H9 (cell line): ENCODE measurements around the gene GPR176. TPM values are rescaled to one million over a fixed set of nuclear protein-coding genes. Genes with fewer than 3 reads are reported as not detected.

Experiments used
- DNase-seq: peaks from one replicate; pipeline ENCODE4 v3.0.0-alpha.2; 2017
- H2AFZ ChIP-seq: one replicate; pipeline ENCODE4 v1.6.1; 2013; ENCODE audit warnings: mild to moderate bottlenecking, low read length, control low read depth, moderate library complexity
- H2AK5ac ChIP-seq: 2 replicates; pipeline ENCODE4 v1.6.1; 2013; ENCODE audit warnings: low read length, control low read depth, mixed read lengths; ENCODE audit not compliant: insufficient read length
- H2BK120ac ChIP-seq: one replicate; pipeline ENCODE4 v1.6.1; 2013; ENCODE audit warnings: low read depth, mild to moderate bottlenecking, low read length, control low read depth, inconsistent platforms; ENCODE audit not compliant: poor library complexity, severe bottlenecking
- H2BK12ac ChIP-seq: 2 replicates; pipeline ENCODE4 v1.6.1; 2013; ENCODE audit warnings: low read length, control low read depth, mixed read lengths, low read depth; ENCODE audit not compliant: insufficient read length
- H2BK15ac ChIP-seq: 2 replicates; pipeline ENCODE4 v1.6.1; 2013; ENCODE audit warnings: low read depth, low read length, control low read depth
- H2BK20ac ChIP-seq: one replicate; pipeline ENCODE4 v1.6.1; 2013; ENCODE audit warnings: low read depth, mild to moderate bottlenecking, low read length, control low read depth, inconsistent platforms; ENCODE audit not compliant: poor library complexity, severe bottlenecking
- H2BK5ac ChIP-seq: 2 replicates; pipeline ENCODE4 v1.6.1; 2013; ENCODE audit warnings: low read length, control low read depth, mixed read lengths; ENCODE audit not compliant: insufficient read length
- H3K14ac ChIP-seq: 2 replicates; pipeline ENCODE4 v1.6.1; 2013; ENCODE audit warnings: low read length, control low read depth; ENCODE audit not compliant: insufficient read depth
- H3K18ac ChIP-seq: 2 replicates; pipeline ENCODE4 v1.6.1; 2013; ENCODE audit warnings: low read depth, mild to moderate bottlenecking, mixed read lengths, low read length, control low read depth; ENCODE audit not compliant: insufficient read length
- H3K23ac ChIP-seq: 2 replicates; pipeline ENCODE4 v1.6.1; 2013; ENCODE audit warnings: low read length, control low read depth, mixed read lengths, low read depth; ENCODE audit not compliant: insufficient read length
- H3K23me2 ChIP-seq: 2 replicates; pipeline ENCODE4 v1.6.1; 2013; ENCODE audit warnings: low read depth, mild to moderate bottlenecking, mixed read lengths, low read length, control low read depth; ENCODE audit not compliant: insufficient read length, poor library complexity, severe bottlenecking
- H3K27ac ChIP-seq: 2 replicates; pipeline ENCODE4 v1.5.1; 2013; ENCODE audit warnings: low read length, control low read depth, mixed read lengths, low read depth; ENCODE audit not compliant: insufficient read length
- H3K27me3 ChIP-seq: 2 replicates; pipeline ENCODE4 v1.6.1; 2013; ENCODE audit warnings: low read length, control low read depth, inconsistent platforms; ENCODE audit not compliant: insufficient read depth
- H3K4ac ChIP-seq: 2 replicates; pipeline ENCODE4 v1.6.1; 2013; ENCODE audit warnings: low read depth, mild to moderate bottlenecking, control low read depth, inconsistent platforms, low read length, moderate library complexity
- H3K4me1 ChIP-seq: 2 replicates; pipeline ENCODE4 v1.6.1; 2013; ENCODE audit warnings: low read length, control low read depth, inconsistent platforms; ENCODE audit not compliant: insufficient read depth
- H3K4me2 ChIP-seq: 2 replicates; pipeline ENCODE4 v1.6.1; 2013; ENCODE audit warnings: low read length, control low read depth, mixed read lengths; ENCODE audit not compliant: insufficient read length, insufficient read depth
- H3K56ac ChIP-seq: 2 replicates; pipeline ENCODE4 v1.6.1; 2013; ENCODE audit warnings: low read depth, mild to moderate bottlenecking, mixed read lengths, low read length, control low read depth; ENCODE audit not compliant: insufficient read length
- H3K79me1 ChIP-seq: 2 replicates; pipeline ENCODE4 v1.6.1; 2013; ENCODE audit warnings: low read depth, mild to moderate bottlenecking, moderate library complexity, low read length, control low read depth, inconsistent platforms; ENCODE audit not compliant: insufficient read depth, poor library complexity, severe bottlenecking
- H3K79me2 ChIP-seq: 2 replicates; pipeline ENCODE4 v1.6.1; 2013; ENCODE audit warnings: low read length, control low read depth, inconsistent platforms; ENCODE audit not compliant: insufficient read depth
- H3K9ac ChIP-seq: 2 replicates; pipeline ENCODE4 v1.6.1; 2013; ENCODE audit warnings: low read length, control low read depth, mixed read lengths; ENCODE audit not compliant: insufficient read length; ENCODE audit errors: extremely low read depth
- H3K9me3 ChIP-seq: one replicate; pipeline ENCODE4 v1.6.1; 2013; ENCODE audit warnings: low read depth, low read length, inconsistent platforms; ENCODE audit not compliant: control insufficient read depth
- H3T11ph ChIP-seq: one replicate; pipeline ENCODE4 v1.6.1; 2013; ENCODE audit warnings: mild to moderate bottlenecking, low read length, control low read depth, inconsistent platforms
- H4K20me1 ChIP-seq: one replicate; pipeline ENCODE4 v1.6.1; 2013; ENCODE audit not compliant: control insufficient read depth, insufficient read length, insufficient read depth
- H4K5ac ChIP-seq: 2 replicates; pipeline ENCODE4 v1.6.1; 2013; ENCODE audit warnings: low read depth, mild to moderate bottlenecking, mixed read lengths, low read length, control low read depth; ENCODE audit not compliant: insufficient read length
- H4K8ac ChIP-seq: replicated peaks from 2 replicates; pipeline ENCODE4 v1.6.1; 2013; ENCODE audit warnings: low read length, control low read depth, mixed read lengths, low read depth; ENCODE audit not compliant: insufficient read length
- H4K91ac ChIP-seq: 2 replicates; pipeline ENCODE4 v1.6.1; 2013; ENCODE audit warnings: low read depth, mild to moderate bottlenecking, moderate library complexity, mixed read lengths, low read length, control low read depth; ENCODE audit not compliant: insufficient read length
- H3K27ac Mint-ChIP-seq, 3 experiments: 2 replicates in 2 of 3; 3 replicates in 1 of 3; pipeline ENCODE4 v1.8.0; 2020 to 2021; ENCODE audit warnings: mixed read lengths in 3 of 3, mild to moderate bottlenecking in 1 of 3, moderate library complexity in 1 of 3
- H3K27me3 Mint-ChIP-seq: 2 replicates; pipeline ENCODE4 v1.8.0; 2021; ENCODE audit warnings: low read depth, mild to moderate bottlenecking, moderate library complexity, mixed read lengths
- H3K36me3 Mint-ChIP-seq, 3 experiments: 2 replicates in 2 of 3; 3 replicates in 1 of 3; pipeline ENCODE4 v1.8.0; 2020 to 2021; ENCODE audit warnings: low read depth in 3 of 3, mixed read lengths in 3 of 3; ENCODE audit not compliant: insufficient read depth in 1 of 3
- H3K4me1 Mint-ChIP-seq, 2 experiments: 2 replicates each; pipeline ENCODE4 v1.8.0; 2020; ENCODE audit warnings: mixed read lengths in 2 of 2
- H3K4me3 Mint-ChIP-seq, 2 experiments: 2 replicates in 1 of 2; 3 replicates in 1 of 2; pipeline ENCODE4 v1.8.0; 2020 to 2021; ENCODE audit warnings: mild to moderate bottlenecking in 2 of 2, mixed read lengths in 2 of 2, moderate library complexity in 1 of 2
- H3K9me3 Mint-ChIP-seq, 2 experiments: 2 replicates in 1 of 2; 3 replicates in 1 of 2; pipeline ENCODE4 v1.8.0; 2020; ENCODE audit warnings: mild to moderate bottlenecking in 2 of 2, mixed read lengths in 2 of 2, moderate library complexity in 1 of 2
- CTCF ChIP-seq: fragments of 200-600 bp; sonication (generic); conservative IDR thresholded peaks from 3 replicates; pipeline ENCODE4 v1.8.0; 2021; ENCODE audit warnings: antibody characterized with exemption, mild to moderate bottlenecking
- WGBS: extraction: QIAGEN DNeasy Blood & Tissue Kit; methylation state at CpG from one replicate; pipeline ENCODE4 v1.1.7; 2013; ENCODE audit warnings: missing lambda C conversion rate, low lambda C conversion rate, mixed read lengths; ENCODE audit not compliant: insufficient read length; ENCODE audit errors: extremely low coverage; 5-methylcytosine and 5-hydroxymethylcytosine counted together
- total RNA-seq: library from RNA; stranded (reverse); gene quantifications from 2 replicates; pipeline ENCODE4 v1.2.1, GENCODE V29; 2021

GPR176 gene
- total RNA-seq, 1 experiment from 2014 or later: 132 TPM

DNA sequence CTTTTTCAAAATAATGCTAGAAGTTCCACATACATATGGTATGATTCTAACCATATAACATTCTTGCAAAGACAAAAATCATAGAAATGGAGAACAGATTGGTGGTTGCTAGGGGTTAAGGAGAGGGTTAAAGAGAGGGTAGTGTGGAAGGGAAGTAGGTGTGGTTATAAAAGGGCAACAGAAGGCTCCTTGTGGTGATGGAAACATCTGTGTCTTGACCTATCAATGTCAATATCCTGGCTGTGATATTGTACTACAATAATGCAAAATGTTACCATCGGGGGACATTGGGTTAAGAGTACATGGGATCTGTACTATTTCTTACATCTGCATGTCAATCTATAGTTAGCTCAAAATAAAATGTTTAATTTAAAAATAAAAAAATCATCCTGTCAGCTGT is 69.6 kb downstream of the GPR176 start:
- no peaks in the 10 kb centered on the region for H3K9me3 ChIP-seq
- H3K4me3 Mint-ChIP-seq: no peak overlapping the region
- H3K27ac Mint-ChIP-seq: no peak overlapping the region; a peak in 1 of 7 replicates

More for the DNA sequence above, 69.6 kb downstream of the GPR176 start:
- H3K79me2 ChIP-seq: peaks cover 25% of the 10 kb centered on the region; the same call in 1 of the 2 replicates
- no peak overlapping the region for H2BK120ac ChIP-seq
- H3K23me2 ChIP-seq: no peaks in the 10 kb centered on the region
- no CpG with 5 or more reads among the region's 1 CpG for WGBS
- no peak overlapping the region for H3K27ac ChIP-seq
- no peak overlapping the region for H3K9ac ChIP-seq
- H3K27me3 ChIP-seq: no peaks in the 10 kb centered on the region
- H3K23ac ChIP-seq: no peak overlapping the region
- no peak overlapping the region for H4K5ac ChIP-seq
- H3K9me3 Mint-ChIP-seq: no peaks in the 10 kb centered on the region
- H3K4me1 ChIP-seq: peaks cover 7% of the 10 kb centered on the region
- H3K14ac ChIP-seq: no peak overlapping the region
- no peaks in the 10 kb centered on the region for H4K20me1 ChIP-seq
- H3K36me3 Mint-ChIP-seq: peaks cover 2 to 4% (median 4%) of the 10 kb centered on the region in 3 experiments; a peak in 3 of 7 replicates
- H2AK5ac ChIP-seq: no peak overlapping the region
- no peak overlapping the region for H2BK5ac ChIP-seq
- H4K8ac ChIP-seq: no peak overlapping the region
- no peak overlapping the region for H3K4ac ChIP-seq
- no peak for TF ChIP-seq CTCF
- H3K4me1 Mint-ChIP-seq: peaks cover 64 to 88% of the 10 kb centered on the region in 2 experiments
- no peak overlapping the region for H4K91ac ChIP-seq
- no peak overlapping the region for H3K56ac ChIP-seq
- H3K18ac ChIP-seq: no peak overlapping the region
- H2BK20ac ChIP-seq: no peak overlapping the region
- H3K79me1 ChIP-seq: no peaks in the 10 kb centered on the region
- H2AFZ ChIP-seq: no peak overlapping the region
- no peak overlapping the region for H2BK15ac ChIP-seq
- H3T11ph ChIP-seq: no peak overlapping the region
- no peak overlapping the region for H3K4me2 ChIP-seq
- H2BK12ac ChIP-seq: no peak overlapping the region
- H3K27me3 Mint-ChIP-seq: no peaks in the 10 kb centered on the region
- DNase-seq: no peak
